Measurements from ENCODE around the gene OR11L1.

GRCh38 chr1:247841796-247842195 lies at the start of gene OR11L1:
- TF ChIP-seq CTCF (IDR thresholded peaks at IDR 0.05), result no peak
- no peak for TF ChIP-seq POLR2A (IDR thresholded peaks at IDR 0.05)
- TF ChIP-seq POLR2AphosphoS5 (IDR thresholded peaks at IDR 0.05), result no peak
- no peak for TF ChIP-seq EP300 (IDR thresholded peaks at IDR 0.05)

Data from suprapubic skin (tissue), 4 donors.